ENCODE results near the gene HMGB1.

The HMGB1 gene

GRCh38 chr13:30465593-30466357 is at the start of gene HMGB1:
Gene HMGB1, minus strand, starts transcription at chr13:30465936. Its CDS starts 2,256 bp downstream, at chr13:30463680.
- peak; percentile 89 for DNase-seq (ENCODE audit: low read depth)

GRCh38 chr13:30510811-30511371 is 45.2 kb upstream of the HMGB1 start:
- no peak for DNase-seq (ENCODE audit: low read depth)

GRCh38 chr13:30510091-30510490 is 44.4 kb upstream of the HMGB1 start:
- DNase-seq (ENCODE audit: low read depth) = no peak

- DNase-seq (ENCODE audit: low read depth) = no peak
Observed at GRCh38 chr13:30509254-30510050, 43.7 kb upstream of the HMGB1 start.

- no peak for DNase-seq (ENCODE audit: low read depth)
Observed at GRCh38 chr13:30504081-30504480, 38.3 kb upstream of the HMGB1 start.

GRCh38 chr13:30502237-30502636 is 36.5 kb upstream of the HMGB1 start:
- no peak for DNase-seq (ENCODE audit: low read depth)

- DNase-seq (ENCODE audit: low read depth) = no peak
Observed at GRCh38 chr13:30499338-30499737, 33.6 kb upstream of the HMGB1 start.

GRCh38 chr13:30496147-30496546 is 30.4 kb upstream of the HMGB1 start:
- DNase-seq (ENCODE audit: low read depth) = no peak

GRCh38 chr13:30495746-30496145 is 30.0 kb upstream of the HMGB1 start:
- DNase-seq (ENCODE audit: low read depth) = no peak

GRCh38 chr13:30493658-30494381 is 28.1 kb upstream of the HMGB1 start:
- no peak for DNase-seq (ENCODE audit: low read depth)

- no peak for DNase-seq (ENCODE audit: low read depth)
Observed at GRCh38 chr13:30487075-30487470, 21.3 kb upstream of the HMGB1 start.

- DNase-seq (ENCODE audit: low read depth) = no peak
Observed at GRCh38 chr13:30486230-30487074, 20.7 kb upstream of the HMGB1 start.

- DNase-seq (ENCODE audit: low read depth) = no peak
Observed at GRCh38 chr13:30481241-30481760, 15.6 kb upstream of the HMGB1 start.

- no peak for DNase-seq (ENCODE audit: low read depth)
Observed at GRCh38 chr13:30480292-30480950, 14.7 kb upstream of the HMGB1 start.

- DNase-seq (ENCODE audit: low read depth) = no peak
Observed at GRCh38 chr13:30479883-30480219, 14.1 kb upstream of the HMGB1 start.

GRCh38 chr13:30479154-30479882 is 13.6 kb upstream of the HMGB1 start:
- no peak for DNase-seq (ENCODE audit: low read depth)

- DNase-seq (ENCODE audit: low read depth) = no peak
Observed at GRCh38 chr13:30477346-30478195, 11.8 kb upstream of the HMGB1 start.

- no peak for DNase-seq (ENCODE audit: low read depth)
Observed at GRCh38 chr13:30473675-30474074, 7.9 kb upstream of the HMGB1 start.

GRCh38 chr13:30466841-30467252 is 1.1 kb upstream of the HMGB1 start:
- no peak for DNase-seq (ENCODE audit: low read depth)

Measured in HS-27A (cell line).